Islet of Langerhans (tissue), 1 donor: Measurements from ENCODE around the gene CACNG5.

ENCODE experiments used
- FAIRE-seq: peaks from one replicate; lab custom pipeline; 2011; peaks lifted over from hg19 to GRCh38; lab: Jason Lieb, UNC

The CACNG5 gene

DNA sequence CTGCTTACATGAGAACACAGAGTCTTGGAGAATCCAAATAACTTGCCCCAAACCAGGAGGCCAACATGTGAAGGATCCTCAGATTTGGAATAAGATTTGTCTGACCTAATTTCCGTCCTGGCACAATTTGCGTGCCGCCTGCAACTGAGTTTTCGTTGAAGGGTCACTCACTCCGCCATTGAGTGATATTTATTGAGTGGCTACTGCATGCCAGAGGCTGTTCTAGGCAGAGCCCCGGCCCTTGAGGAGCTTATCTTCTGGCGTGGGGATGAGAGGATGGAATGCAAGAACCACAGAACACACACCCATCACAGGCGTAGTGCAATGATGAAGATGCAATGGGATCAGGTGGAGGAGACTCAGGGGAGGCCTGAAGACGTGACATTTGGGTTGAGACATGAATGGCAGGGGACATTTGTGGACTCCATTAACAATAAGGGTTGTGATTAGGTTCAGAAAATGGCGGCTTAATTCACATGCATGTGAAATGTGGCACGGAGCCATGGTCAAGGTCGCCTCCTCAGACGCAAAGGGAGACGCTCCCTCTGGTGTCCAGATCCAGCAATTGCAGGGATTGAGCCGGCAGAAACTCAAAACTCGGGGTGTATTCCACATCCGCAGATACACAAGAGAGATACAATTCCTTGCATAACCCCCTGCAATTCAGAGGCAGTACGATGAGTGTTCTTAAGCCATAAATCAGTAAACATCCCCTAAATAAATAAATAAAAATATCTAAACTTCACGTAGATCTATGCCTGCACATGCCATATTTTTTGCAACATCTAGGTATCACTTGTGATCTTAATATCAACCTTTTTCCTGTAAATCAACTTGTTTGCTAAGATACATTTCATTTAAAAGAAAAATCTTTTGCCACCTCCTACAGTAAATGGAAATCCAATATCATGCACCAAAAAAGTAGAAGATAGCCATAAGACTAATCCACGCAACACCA lies 71.7 kb downstream of the CACNG5 start:
- FAIRE-seq: peak; percentile 89

DNA sequence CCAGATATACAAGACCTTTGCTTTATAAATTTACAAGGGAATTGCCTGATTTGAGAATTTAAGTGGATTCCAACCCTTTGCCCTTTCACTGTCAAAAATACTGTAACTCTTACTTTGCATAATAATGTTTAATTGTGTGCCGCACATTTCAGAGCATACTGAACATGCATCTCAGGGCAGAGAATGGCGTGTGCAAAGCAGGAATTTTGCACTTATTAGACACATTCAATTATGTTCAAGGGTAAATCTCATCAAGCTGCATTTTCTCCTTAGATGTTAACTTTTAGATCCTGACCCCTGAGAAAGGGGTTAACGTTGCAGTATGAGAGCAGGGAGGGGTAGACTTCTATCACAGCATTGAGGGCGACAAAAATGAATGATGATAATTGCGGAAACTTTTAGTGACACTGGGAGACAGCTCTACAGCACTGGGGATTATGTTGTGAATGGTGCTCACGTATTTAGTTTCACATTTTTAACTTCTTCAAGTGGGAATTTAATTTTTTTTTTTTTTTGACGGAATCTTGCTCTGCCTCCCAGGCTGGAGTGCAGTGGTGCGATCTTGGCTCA lies 75.0 kb downstream of the CACNG5 start:
- no peak for FAIRE-seq

DNA sequence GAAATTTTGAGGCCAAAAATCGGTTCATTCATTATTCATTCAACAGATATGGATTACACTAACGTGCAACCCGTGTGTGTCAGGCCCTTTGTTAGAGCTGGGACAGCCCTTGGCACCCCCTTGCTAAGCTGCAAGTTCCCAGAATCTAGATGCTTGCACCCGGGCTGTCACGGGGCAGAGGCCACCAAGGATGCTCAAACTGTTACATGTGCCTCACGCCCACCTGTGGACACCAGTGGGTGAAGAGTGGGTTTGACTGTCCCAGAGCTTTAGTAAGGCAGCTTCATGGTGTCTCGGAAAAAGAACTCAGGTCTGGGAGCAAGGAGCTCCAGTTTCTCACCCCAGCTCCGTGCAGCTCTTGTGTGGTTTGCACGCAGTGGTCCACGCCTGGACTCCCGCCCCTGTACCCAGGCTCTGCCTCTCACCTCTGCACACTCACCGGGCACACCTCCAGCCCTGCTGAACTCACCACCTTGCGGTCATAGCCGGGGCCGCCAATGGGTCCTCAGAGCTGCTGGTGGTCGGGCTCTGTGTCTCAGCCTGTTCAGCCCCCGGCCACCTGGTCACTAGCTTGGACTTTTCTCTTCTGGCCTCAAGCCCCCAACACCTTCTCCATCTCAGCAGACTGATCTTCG lies 75.9 kb downstream of the CACNG5 start:
- FAIRE-seq: no peak

DNA sequence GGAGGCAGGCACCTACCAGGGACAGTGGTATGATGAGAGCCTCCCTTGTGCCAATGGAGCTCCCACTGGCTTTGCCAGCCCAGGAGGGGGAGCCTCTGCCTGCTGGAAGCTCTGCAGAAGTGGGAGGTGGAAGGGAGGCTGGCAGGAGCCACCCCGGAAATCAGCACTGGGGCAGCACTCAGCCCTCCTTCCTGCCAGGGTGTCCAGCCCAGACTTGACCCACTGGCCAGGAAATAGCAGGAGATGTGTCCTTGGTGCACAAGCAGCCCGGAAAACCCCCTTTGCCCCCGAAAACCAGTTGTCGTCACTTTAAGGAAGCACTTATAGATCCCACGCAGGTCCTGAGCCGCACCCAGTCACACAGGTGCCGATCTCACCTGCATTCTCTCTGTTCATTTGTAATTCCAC lies 80.3 kb downstream of the CACNG5 start:
- FAIRE-seq: no peak

DNA sequence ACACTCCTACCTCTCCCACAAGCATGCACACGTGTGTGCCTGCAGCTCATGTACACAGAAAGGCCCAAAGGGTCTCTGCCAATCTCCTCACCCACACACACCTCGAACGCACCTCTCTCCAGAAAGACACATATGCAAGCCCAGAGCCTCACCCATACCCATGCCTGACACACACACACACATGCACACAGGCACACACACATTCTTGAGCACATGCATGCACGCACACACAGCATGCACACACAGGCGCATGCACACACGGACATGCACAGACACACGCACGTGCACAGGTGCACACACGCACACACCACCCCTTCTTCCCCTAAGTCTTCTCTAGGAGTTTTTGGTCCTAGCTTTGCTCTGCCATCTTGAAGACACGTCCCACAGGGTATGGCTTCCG lies 80.9 kb downstream of the CACNG5 start:
- FAIRE-seq: no peak

DNA sequence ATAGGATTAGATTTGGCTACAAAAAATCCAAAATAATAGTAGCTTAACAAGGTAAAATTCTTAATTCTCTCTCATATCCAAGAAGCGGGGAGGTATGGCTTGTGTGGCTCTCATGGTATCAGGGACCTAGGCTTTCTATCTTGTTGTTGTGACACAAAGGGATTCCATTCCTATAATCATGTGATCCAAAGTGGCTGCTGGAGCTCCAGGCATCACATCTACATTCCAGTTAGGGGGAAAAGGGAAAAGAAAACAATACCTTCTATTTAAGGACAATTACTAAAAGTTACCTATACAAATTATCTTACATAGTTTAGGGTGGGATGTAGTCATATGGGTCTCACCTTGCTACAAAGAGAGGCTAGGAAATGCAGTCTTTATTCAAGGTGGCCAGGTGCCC lies 82.0 kb downstream of the CACNG5 start:
- FAIRE-seq: no peak

DNA sequence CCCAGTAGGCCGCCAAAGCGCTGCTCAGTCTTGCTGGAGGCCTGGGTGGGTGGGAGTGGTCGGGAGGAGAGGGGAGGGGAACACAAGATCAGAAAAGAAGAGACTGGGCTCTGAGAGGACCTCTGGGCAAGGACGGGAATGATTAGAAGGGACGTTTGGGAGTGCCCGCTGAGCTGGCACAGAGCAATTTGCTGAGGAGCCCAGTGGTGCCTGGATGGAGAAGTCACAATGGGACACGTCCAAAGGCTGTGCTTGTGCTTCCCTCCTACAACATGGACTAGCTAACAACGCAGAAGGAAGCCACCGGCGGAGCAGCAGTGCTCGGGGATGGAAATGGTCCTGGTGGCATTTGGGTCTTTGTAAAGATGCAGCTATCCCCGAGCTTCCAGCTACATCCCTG lies 84.0 kb downstream of the CACNG5 start:
- FAIRE-seq: no peak

DNA sequence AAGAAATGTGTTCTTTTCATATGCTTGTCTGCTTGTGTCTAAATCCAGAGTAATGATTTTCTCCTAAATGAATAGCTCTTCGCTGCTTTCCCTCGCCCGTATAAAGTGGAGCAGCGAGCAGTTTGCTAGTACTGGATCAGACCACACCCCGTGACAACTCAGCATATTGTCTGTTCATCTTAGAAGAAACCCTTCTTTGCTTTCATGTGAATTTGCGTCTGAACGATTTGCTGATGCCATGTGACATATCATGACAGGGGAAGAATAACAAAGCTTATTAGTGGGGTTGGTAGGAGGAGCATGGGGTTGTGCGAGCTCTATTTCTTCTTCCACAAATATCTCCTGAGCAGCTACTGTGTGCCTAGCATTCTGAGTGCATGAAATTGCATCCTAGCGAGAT lies 85.5 kb downstream of the CACNG5 start:
- no peak for FAIRE-seq

DNA sequence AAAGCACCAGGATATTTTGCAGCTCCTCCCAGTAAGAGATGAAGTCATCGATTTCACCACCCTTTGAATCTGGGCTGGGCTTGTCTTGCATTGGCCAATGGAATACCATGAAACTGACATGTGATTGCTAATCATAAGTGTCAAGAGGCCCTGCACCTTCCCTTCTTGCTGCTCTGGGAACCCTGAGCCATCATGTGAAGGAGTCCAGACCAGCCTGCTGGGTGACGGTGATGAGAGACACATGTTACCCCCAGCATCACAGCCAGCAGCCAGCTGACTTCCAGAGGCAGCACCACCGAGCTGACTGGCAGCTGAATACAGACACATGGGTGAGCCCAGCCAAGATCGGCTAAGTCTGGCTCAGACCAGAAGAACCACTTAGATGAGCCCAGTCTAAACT lies 86.0 kb downstream of the CACNG5 start:
- no peak for FAIRE-seq

DNA sequence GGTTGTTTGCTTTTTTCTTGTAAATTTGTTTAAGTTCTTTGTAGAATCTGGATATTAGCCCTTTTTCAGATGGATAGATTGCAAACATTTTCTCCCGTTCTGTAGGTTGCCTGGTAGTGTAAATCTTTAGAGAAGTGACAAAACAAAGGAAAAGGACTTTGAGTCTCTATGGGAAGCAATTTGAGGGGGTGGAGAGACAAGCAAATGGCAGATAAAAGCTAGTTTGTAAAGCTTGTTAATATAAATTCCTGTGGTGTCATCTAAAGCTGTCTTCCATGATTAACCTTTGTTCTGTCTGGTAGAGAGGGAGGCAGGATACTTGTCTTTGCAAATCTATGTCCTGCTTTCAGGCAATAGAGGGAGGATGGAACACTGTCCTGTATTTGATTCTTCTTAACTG lies 89.0 kb downstream of the CACNG5 start:
- no peak for FAIRE-seq

DNA sequence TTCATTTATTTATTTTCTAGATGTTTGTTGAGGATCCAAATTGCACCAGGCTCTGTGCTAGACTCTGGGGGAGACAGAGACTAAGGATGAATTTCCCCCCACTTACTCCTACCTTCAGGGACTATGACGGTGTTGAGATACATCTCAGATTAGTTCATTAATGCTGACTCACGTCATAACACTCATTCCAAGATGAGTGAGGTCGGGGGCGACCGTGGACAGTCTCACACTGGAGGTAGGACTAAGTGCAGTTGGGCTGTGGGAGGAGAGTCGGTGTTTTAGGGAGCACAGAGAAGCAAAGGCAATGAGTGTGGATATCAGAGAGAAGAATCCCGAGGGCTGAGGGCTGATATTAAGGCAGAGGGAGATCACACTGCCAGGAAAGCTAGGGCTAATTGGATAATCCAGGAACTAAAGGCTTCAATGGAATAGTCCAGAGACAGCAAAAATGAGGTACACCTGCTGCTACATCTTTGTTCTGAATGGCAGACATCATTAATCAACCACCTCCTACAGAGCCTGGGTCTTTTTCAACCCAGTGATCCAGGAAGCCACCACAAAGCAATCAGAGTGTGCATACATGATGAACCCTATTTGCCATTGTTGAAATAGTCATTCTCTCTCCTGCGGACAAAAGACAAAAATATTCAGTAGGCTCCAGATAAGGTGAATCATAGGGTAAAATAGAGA lies 91.0 kb downstream of the CACNG5 start:
- FAIRE-seq: no peak

DNA sequence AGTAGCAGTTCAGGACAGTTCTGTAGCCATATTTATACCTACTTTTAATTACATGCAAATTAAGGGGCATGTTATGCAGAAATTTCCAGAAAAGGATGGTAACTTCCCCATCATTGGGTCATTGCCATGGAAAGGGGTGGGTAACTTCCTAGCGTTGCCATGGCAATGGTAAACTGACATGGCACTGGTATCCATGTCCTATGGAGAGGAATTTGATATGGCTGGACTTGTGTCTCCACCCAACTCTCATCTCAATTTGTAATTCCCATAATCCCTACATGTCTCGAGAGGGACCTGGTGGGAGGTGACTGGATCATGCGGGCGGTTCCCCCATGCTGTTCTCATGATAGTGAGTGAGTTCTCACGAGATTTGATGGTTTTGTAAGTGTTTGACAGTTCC lies 94.0 kb downstream of the CACNG5 start:
- no peak for FAIRE-seq

DNA sequence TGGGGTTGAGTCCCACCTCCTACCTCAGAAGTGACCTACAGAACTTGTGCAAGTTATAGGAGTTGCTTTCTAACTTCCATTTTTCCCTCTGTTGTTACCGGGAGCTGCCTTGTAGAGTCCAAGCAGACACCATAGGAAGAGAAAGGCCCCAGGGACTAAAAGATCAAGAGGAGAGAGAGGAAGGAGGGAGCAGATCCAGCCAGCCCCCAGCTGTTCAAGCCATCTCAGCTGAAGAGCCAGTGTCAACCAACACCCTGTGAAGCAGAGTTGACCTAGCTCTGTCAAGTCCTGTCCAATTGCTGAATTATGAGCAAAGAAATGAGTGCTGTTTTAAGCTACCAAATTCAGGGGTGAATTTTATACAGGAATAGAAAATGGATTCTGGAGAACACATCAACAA lies 94.7 kb downstream of the CACNG5 start:
- no peak for FAIRE-seq

DNA sequence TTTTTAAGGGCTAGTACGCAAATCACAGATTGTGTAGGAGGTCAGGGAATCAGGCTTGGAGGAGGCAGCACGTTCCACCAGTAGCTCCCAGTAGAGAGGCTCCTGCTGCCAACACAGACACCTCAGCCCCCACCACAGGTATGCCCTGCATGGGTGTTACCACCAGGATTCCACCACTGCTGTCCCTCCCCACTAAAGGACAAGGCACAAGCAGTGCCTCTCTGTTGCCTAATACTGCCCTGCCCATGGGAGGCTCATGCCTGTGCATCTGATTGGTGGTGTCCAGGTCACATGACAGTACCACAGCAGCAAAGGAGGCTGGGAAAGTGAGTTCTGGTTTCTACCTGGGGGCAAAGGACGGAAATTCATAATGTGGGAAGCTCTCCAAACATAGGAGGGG lies 96.0 kb downstream of the CACNG5 start:
- FAIRE-seq: no peak

DNA sequence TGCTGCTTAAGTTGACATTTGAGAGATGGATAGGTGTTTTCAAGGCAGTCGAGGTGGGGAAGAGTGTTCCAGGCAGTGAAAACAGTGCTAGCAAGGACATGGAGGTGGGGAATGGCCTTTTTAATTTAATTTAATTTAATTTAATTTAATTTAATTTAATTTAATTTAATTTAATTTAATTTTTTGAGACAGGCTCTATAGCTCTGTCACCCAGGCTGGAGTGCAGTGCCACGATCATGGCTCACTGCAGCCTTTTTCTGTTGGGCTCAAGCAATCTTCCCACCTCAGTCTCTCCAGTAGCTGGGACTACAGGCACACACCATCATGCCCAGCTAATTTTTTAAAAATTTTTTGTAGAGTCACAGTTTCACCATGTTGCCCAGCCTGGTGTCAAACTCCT lies 97.4 kb downstream of the CACNG5 start:
- no peak for FAIRE-seq

DNA sequence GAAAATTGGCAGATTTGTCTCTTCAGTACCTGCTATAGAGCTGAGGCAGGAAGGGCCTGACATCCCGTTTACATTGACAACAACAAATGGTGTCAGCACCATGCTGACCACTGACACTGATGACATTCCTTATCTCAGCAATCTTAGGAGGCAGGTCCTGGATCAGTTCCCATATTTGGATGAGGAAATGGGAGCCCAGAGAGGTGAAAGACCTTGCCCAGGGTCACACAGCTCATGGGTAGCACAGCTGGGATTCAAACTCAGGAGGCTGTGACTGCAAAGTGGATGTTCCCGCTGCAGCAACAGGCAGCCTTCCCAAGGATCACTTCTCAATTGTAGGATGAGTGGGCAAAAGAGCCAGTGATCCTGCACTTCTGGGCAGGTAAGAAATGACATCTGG lies 99.1 kb downstream of the CACNG5 start:
- no peak for FAIRE-seq
